ENCODE data around the gene FRYL.

Gene FRYL

DNA sequence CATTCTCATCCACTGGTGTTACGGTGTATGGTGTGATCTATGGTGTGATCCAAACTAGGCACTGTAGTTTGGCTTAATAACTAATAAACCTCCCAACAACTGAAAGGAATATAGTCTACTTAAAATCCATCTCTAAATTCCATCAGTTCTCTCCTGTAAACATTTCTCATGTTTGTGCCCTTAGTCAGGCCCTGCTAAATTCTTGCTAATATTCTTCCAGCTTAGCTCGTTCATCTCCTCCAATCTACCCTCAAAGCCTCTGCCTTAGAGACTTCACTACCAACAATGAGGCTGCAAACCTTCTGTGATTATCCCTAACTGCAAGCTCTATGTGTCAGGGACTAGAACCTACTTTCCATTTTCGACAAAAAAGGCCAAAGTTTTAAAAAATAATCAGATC, 261.9 kb downstream of the FRYL start:
- Histone ChIP-seq H3K4me3 (ENCODE audit: low read length) (no peak overlapping the region), H3K27ac (ENCODE audit: low read depth, low read length) (no peak overlapping the region), H3K9ac (ENCODE audit: low read length) (no peak overlapping the region), H3K4me1 (ENCODE audit: control insufficient read depth, insufficient read depth, low read length) (no peaks in the 10 kb centered on the region), H3K36me3 (ENCODE audit: control insufficient read depth, insufficient read depth, low read length) (peaks cover 33% of the 10 kb centered on the region), H3K27me3 (ENCODE audit: control insufficient read depth, insufficient read depth, low read length) (no peaks in the 10 kb centered on the region)

- no peak overlapping the region for H3K4me3 ChIP-seq (ENCODE audit: low read length)
- H3K27ac ChIP-seq (ENCODE audit: low read depth, low read length), result no peak overlapping the region
- H3K27me3 ChIP-seq (ENCODE audit: control insufficient read depth, insufficient read depth, low read length), result no peaks in the 10 kb centered on the region
- peaks cover 21% of the 10 kb centered on the region for H3K36me3 ChIP-seq (ENCODE audit: control insufficient read depth, insufficient read depth, low read length)
- H3K4me1 ChIP-seq (ENCODE audit: control insufficient read depth, insufficient read depth, low read length), result no peaks in the 10 kb centered on the region
- H3K9ac ChIP-seq (ENCODE audit: low read length), result no peak overlapping the region
Observed at GRCh38 chr4:48509543-48509942, 270.5 kb downstream of the FRYL start.

GRCh38 chr4:48506716-48507115, 273.4 kb downstream of the FRYL start:
- no peak overlapping the region for H3K9ac ChIP-seq (ENCODE audit: low read length)
- no peak overlapping the region for H3K27ac ChIP-seq (ENCODE audit: low read depth, low read length)
- H3K27me3 ChIP-seq (ENCODE audit: control insufficient read depth, insufficient read depth, low read length), result no peaks in the 10 kb centered on the region
- H3K36me3 ChIP-seq (ENCODE audit: control insufficient read depth, insufficient read depth, low read length), result peaks cover 11% of the 10 kb centered on the region
- no peaks in the 10 kb centered on the region for H3K4me1 ChIP-seq (ENCODE audit: control insufficient read depth, insufficient read depth, low read length)
- H3K4me3 ChIP-seq (ENCODE audit: low read length), result no peak overlapping the region

DNA sequence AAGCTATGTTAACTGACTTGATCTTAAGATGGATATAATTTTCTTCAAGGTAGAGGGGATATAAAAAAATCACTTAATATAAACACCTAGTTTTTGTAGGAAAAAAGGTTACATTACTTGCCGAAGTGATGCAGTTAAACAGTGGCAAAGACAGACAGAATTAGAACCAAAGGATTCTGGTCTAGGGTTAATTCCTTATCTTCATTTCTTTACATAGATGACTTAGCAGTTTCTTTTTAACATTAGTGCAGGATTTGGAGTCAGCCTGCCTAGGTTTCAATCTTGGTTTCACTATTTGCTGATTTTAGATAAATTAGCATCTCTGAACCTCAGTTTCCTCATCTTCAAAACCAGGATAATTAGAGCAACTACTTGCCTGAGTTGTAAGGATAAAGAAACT, 275.7 kb downstream of the FRYL start:
- no peak overlapping the region for H3K4me3 ChIP-seq (ENCODE audit: low read length)
- no peak overlapping the region for H3K9ac ChIP-seq (ENCODE audit: low read length)
- H3K27ac ChIP-seq (ENCODE audit: low read depth, low read length), result no peak overlapping the region
- H3K27me3 ChIP-seq (ENCODE audit: control insufficient read depth, insufficient read depth, low read length), result no peaks in the 10 kb centered on the region
- H3K36me3 ChIP-seq (ENCODE audit: control insufficient read depth, insufficient read depth, low read length), result peaks cover 7% of the 10 kb centered on the region
- no peaks in the 10 kb centered on the region for H3K4me1 ChIP-seq (ENCODE audit: control insufficient read depth, insufficient read depth, low read length)

DNA sequence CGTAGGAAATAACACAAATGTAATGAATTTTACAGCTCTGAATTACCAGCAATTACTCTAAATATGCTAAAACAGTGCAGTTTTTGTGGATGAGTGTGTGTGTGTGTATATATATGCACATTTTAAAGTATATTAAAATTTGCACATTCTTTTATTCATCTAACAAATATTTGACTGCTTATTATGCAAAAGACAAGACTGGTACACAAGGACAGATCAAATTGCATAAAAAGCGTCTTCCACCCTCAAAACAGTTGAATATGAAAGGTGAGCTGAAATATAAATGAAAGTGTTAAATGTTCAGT, 276.1 kb downstream of the FRYL start:
- Histone ChIP-seq H3K36me3 (ENCODE audit: control insufficient read depth, insufficient read depth, low read length) (peaks cover 7% of the 10 kb centered on the region), H3K27me3 (ENCODE audit: control insufficient read depth, insufficient read depth, low read length) (no peaks in the 10 kb centered on the region), H3K4me3 (ENCODE audit: low read length) (no peak overlapping the region), H3K27ac (ENCODE audit: low read depth, low read length) (no peak overlapping the region), H3K9ac (ENCODE audit: low read length) (no peak overlapping the region), H3K4me1 (ENCODE audit: control insufficient read depth, insufficient read depth, low read length) (no peaks in the 10 kb centered on the region)

- Histone ChIP-seq H3K4me3 (ENCODE audit: low read length) (no peak overlapping the region), H3K27me3 (ENCODE audit: control insufficient read depth, insufficient read depth, low read length) (no peaks in the 10 kb centered on the region), H3K9ac (ENCODE audit: low read length) (no peak overlapping the region), H3K36me3 (ENCODE audit: control insufficient read depth, insufficient read depth, low read length) (peaks cover 7% of the 10 kb centered on the region), H3K27ac (ENCODE audit: low read depth, low read length) (no peak overlapping the region), H3K4me1 (ENCODE audit: control insufficient read depth, insufficient read depth, low read length) (no peaks in the 10 kb centered on the region)
Observed at GRCh38 chr4:48503233-48504025, 276.6 kb downstream of the FRYL start.

GRCh38 chr4:48499551-48500066, 280.5 kb downstream of the FRYL start:
- Histone ChIP-seq H3K27ac (ENCODE audit: low read depth, low read length) (no peak overlapping the region), H3K4me3 (ENCODE audit: low read length) (no peak overlapping the region), H3K27me3 (ENCODE audit: control insufficient read depth, insufficient read depth, low read length) (no peaks in the 10 kb centered on the region), H3K36me3 (ENCODE audit: control insufficient read depth, insufficient read depth, low read length) (peaks cover 7% of the 10 kb centered on the region), H3K4me1 (ENCODE audit: control insufficient read depth, insufficient read depth, low read length) (no peaks in the 10 kb centered on the region), H3K9ac (ENCODE audit: low read length) (no peak overlapping the region)

DNA sequence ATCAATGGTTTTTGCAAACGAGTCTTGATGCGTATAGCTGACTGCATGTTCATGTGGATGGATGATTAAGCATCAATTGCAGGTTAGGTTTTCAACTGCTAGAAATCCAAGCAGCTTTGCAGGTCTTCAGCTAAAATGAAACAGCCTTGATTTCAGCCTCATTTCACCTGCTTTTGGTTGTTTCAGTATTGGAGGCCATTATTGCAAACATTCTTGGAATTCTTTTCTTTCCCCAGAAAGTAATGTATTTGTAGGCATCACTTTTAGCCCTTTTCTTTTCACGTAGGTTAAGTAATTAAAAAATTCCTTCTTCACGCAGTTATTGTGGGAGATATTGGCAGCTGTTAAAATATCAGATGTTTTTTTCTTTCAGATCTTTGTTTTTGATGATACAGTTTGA, 281.2 kb downstream of the FRYL start:
- Histone ChIP-seq H3K4me1 (ENCODE audit: control insufficient read depth, insufficient read depth, low read length) (no peaks in the 10 kb centered on the region), H3K4me3 (ENCODE audit: low read length) (no peak overlapping the region), H3K9ac (ENCODE audit: low read length) (no peak overlapping the region), H3K27me3 (ENCODE audit: control insufficient read depth, insufficient read depth, low read length) (no peaks in the 10 kb centered on the region), H3K36me3 (ENCODE audit: control insufficient read depth, insufficient read depth, low read length) (peaks cover 7% of the 10 kb centered on the region), H3K27ac (ENCODE audit: low read depth, low read length) (no peak overlapping the region)

DNA sequence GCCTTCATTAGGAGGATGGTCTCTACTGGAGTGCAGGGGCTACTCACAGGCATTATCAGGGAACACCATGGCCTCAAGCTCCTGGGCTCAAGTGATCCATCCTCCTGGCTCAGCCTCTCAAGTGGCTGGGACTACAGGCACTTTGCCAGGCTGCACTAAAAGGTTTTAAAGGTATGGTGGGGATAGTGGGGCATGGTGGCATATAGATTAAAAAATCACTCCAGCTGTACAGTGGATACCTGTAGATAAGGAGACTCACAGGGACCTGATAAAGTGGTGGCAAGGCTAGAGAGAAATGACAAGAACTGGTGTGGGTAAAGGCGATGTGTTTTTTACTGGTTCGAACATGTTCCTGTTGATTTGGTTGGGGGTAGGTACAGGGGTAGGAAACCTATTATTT, 284.1 kb downstream of the FRYL start:
- peaks cover 9% of the 10 kb centered on the region for H3K27me3 ChIP-seq (ENCODE audit: control insufficient read depth, insufficient read depth, low read length)
- peaks cover 3% of the 10 kb centered on the region for H3K36me3 ChIP-seq (ENCODE audit: control insufficient read depth, insufficient read depth, low read length)
- H3K27ac ChIP-seq (ENCODE audit: low read depth, low read length), result no peak overlapping the region
- H3K4me1 ChIP-seq (ENCODE audit: control insufficient read depth, insufficient read depth, low read length), result no peaks in the 10 kb centered on the region
- H3K4me3 ChIP-seq (ENCODE audit: low read length), result no peak overlapping the region
- H3K9ac ChIP-seq (ENCODE audit: low read length), result no peak overlapping the region

DNA sequence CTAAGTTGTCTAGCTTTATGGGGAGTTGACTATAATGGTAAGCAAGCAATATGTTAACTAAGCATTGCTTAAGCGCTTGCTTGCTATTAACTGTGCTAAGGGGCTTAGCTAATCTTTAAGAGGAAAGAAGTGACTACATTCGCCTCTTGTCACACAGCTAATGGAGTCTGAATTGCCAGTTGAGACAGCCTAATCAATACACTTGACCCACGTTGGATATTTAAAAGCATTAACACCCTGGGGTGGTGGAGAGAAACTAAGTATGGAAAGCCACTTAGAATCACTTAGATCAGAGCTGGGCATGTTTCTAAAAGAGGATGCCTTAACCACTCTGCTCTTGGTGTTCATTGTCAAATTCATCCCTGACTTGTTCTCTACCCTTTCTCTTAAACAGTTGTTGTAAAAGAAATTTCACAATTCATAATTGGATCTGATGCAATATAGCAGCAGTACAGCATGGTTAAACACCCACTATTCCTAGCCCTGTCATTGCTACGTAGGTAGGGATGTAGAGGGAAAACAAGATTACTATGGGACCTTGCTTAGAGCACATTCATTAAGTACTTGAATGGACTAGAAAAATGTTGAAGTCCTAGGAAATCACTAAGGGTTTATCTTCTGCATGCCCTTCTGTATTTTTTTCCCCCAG, 286.5 kb downstream of the FRYL start:
- Histone ChIP-seq H3K4me1 (ENCODE audit: control insufficient read depth, insufficient read depth, low read length) (no peaks in the 10 kb centered on the region), H3K9ac (ENCODE audit: low read length) (no peak overlapping the region), H3K27me3 (ENCODE audit: control insufficient read depth, insufficient read depth, low read length) (peaks cover 13% of the 10 kb centered on the region), H3K36me3 (ENCODE audit: control insufficient read depth, insufficient read depth, low read length) (no peaks in the 10 kb centered on the region), H3K27ac (ENCODE audit: low read depth, low read length) (no peak overlapping the region), H3K4me3 (ENCODE audit: low read length) (no peak overlapping the region)

GRCh38 chr4:48491514-48492176, 288.4 kb downstream of the FRYL start:
- Histone ChIP-seq H3K27ac (ENCODE audit: low read depth, low read length) (no peak overlapping the region), H3K9ac (ENCODE audit: low read length) (no peak overlapping the region), H3K36me3 (ENCODE audit: control insufficient read depth, insufficient read depth, low read length) (no peaks in the 10 kb centered on the region), H3K4me1 (ENCODE audit: control insufficient read depth, insufficient read depth, low read length) (no peaks in the 10 kb centered on the region), H3K27me3 (ENCODE audit: control insufficient read depth, insufficient read depth, low read length) (peaks cover 17% of the 10 kb centered on the region), H3K4me3 (ENCODE audit: low read length) (no peak overlapping the region)

GRCh38 chr4:48490680-48491513, 289.2 kb downstream of the FRYL start:
- Histone ChIP-seq H3K36me3 (ENCODE audit: control insufficient read depth, insufficient read depth, low read length) (no peaks in the 10 kb centered on the region), H3K27me3 (ENCODE audit: control insufficient read depth, insufficient read depth, low read length) (peaks cover 17% of the 10 kb centered on the region), H3K9ac (ENCODE audit: low read length) (no peak overlapping the region), H3K27ac (ENCODE audit: low read depth, low read length) (no peak overlapping the region), H3K4me1 (ENCODE audit: control insufficient read depth, insufficient read depth, low read length) (no peaks in the 10 kb centered on the region), H3K4me3 (ENCODE audit: low read length) (peak overlapping the region; percentile 43)
